ENCODE results near the gene DOCK2.
A peak's percentile ranks its signal among the peaks of the same experiment; 100 is the strongest.

Gene DOCK2

DNA sequence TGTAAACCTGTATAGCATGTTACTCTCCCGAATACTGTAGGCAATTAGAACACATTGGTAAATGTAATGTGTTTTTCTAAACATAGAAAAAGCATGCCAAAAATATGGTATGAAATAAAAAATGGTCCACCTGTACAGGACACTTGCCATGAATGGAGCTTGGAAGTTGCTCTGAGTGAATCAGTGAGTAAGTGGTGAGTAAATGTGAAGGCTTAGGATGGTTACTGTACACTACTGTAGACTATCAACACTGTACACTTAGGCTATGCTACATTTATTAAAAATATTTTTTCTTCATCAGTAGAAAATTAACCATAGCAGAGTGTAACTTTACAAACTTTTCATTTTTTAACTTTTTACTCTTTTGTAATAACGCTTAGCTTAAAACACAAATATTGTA is 301.4 kb downstream of the DOCK2 start:
- ChIA-PET POLR2A (ENCODE audit: low non-redundant PET) (no interaction called here), CTCF (interaction anchor here (0.6 to 1.4 kb wide), 3 partner anchors 42 to 288 kb away, joined by 3 to 7 read pairs (median 3); partner anchors contain the start of gene INSYN2B)
- TF ChIP-seq, protein P1, sequence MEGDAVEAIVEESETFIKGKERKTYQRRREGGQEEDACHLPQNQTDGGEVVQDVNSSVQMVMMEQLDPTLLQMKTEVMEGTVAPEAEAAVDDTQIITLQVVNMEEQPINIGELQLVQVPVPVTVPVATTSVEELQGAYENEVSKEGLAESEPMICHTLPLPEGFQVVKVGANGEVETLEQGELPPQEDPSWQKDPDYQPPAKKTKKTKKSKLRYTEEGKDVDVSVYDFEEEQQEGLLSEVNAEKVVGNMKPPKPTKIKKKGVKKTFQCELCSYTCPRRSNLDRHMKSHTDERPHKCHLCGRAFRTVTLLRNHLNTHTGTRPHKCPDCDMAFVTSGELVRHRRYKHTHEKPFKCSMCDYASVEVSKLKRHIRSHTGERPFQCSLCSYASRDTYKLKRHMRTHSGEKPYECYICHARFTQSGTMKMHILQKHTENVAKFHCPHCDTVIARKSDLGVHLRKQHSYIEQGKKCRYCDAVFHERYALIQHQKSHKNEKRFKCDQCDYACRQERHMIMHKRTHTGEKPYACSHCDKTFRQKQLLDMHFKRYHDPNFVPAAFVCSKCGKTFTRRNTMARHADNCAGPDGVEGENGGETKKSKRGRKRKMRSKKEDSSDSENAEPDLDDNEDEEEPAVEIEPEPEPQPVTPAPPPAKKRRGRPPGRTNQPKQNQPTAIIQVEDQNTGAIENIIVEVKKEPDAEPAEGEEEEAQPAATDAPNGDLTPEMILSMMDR (conservative IDR thresholded peaks at IDR 0.05; ENCODE audit: low read depth): no peak
- DNase-seq (ENCODE audit: low spot score): no peak
- no peak overlapping the region for H3K27ac ChIP-seq

DNA sequence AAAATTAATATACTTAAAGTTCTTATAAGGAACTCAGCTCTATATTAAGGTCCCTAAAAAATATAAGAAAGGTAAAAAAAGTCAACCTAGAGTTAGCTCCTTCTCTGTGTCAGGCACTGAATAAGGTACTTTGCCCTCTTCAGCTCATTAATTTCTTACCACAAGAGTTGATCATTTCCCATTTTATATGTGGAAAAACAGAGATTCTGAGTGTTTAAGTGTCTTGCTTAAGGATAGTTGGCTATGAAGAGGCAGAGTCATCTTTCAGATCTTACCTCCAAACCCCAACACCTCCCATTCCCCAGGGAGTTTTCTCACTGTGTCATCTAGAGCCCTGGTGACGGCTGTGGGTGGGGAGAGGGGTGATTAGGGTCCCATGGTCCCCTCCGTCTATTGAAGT is 302.7 kb downstream of the DOCK2 start:
- ChIA-PET CTCF (interaction anchor here (1.4 kb wide), 1 partner anchor 41 kb away, joined by 7 read pairs; the partner anchor contains the start of gene INSYN2B), POLR2A (ENCODE audit: low non-redundant PET) (no interaction called here)
- TF ChIP-seq, protein P1 (conservative IDR thresholded peaks at IDR 0.05; ENCODE audit: low read depth): no peak
- no peak for DNase-seq (ENCODE audit: low spot score)
- no peak overlapping the region for H3K27ac ChIP-seq

DNA sequence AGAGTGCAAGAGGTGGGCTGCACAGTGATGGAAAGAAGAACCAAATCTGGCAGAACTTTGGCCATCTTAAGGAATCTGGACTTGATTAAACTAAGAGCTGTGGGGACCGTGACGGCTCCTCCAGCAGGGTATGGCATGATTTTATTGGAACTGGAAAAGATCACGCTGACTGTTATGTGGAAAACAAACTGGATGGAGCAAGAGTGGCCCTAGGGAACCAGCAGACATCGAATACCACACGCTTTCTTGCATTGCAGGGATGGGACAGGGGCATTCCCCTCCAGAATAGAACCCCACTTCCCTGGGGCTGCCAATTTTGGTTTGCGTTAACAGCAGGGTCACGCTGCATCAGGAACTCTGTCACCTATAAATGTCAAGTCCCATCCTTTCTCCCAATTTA is 304.5 kb downstream of the DOCK2 start:
- no peak overlapping the region for H3K27ac ChIP-seq
- TF ChIP-seq, protein P1 (conservative IDR thresholded peaks at IDR 0.05; ENCODE audit: low read depth): no peak
- ChIA-PET POLR2A (ENCODE audit: low non-redundant PET) (no interaction called here), CTCF (no interaction called here)
- DNase-seq (ENCODE audit: low spot score): no peak

DNA sequence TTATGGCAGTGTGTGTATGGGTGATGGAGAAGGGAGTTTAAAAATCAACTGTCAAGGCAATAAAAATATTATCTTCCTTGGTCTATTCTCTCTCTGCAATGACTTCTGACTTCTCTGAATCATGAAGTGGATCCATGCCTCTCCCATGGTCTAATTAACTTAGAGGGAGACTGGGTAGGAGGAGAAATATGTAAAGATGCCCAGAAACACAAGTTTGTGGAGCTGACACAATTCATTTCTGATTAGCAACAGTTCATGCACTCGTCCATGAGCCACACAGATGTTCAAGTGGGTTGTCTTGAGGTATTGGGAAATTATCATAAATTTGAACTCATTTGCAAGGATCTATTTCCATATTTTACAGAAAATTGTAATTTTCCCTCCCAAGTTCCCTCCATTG is 305.1 kb downstream of the DOCK2 start:
- TF ChIP-seq, protein P1 (conservative IDR thresholded peaks at IDR 0.05; ENCODE audit: low read depth): no peak
- CTCF ChIA-PET: no interaction called here
- DNase-seq (ENCODE audit: low spot score): no peak
- POLR2A ChIA-PET (ENCODE audit: low non-redundant PET): no interaction called here
- H3K27ac ChIP-seq: no peak overlapping the region

DNA sequence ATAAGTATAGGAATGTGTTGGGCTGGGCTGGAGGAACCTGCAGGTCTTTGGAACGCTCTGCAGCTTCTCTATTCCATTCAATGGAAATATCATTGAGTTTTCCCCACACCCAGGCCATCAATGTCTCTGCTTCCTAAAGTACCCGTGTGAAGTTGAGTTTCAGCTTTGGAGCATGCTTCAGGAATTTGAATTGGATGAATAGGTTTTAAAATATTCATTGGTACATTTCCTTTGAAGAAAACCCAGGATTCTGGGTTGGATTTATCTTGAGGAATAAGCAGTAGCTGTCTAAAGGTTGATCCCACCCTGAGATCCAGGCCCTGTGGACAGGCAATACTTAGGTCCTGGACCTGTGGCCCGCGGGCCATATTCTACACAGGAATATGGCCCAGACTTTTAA is 306.0 kb downstream of the DOCK2 start:
- no peak overlapping the region for H3K27ac ChIP-seq
- POLR2A ChIA-PET (ENCODE audit: low non-redundant PET): interaction anchor here (0.6 kb wide), 1 partner anchor 13 kb away, joined by 5 read pairs; no protein-coding TSS in a partner anchor
- CTCF ChIA-PET: no interaction called here
- no peak for DNase-seq (ENCODE audit: low spot score)
- TF ChIP-seq, protein P1 (conservative IDR thresholded peaks at IDR 0.05; ENCODE audit: low read depth): no peak

DNA sequence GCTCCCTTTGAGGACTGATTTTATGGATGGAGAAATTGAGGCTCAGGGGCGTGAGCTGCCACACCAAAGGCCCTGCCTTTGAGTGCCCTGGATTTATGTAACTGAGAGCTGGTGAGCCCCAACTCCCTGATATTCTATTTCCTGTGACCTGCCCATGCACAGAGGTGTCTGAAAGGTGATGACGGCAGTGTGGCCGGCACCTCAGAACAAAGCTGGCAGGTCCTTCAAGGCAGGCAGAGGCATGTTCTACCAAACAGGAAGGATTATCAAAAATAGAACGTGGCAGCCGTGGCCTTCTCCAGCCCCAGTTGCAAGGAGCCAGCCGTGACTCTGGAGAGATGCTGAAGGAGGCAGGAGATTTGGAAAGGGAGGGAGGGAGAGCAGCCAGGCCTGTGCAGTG is 307.0 kb downstream of the DOCK2 start:
- no peak overlapping the region for H3K27ac ChIP-seq
- DNase-seq (ENCODE audit: low spot score): peak; percentile 70
- ChIA-PET POLR2A (ENCODE audit: low non-redundant PET) (no interaction called here), CTCF (interaction anchor here (0.7 kb wide), 1 partner anchor 26 kb away, joined by 3 read pairs; no protein-coding TSS in a partner anchor)
- TF ChIP-seq, protein P1 (conservative IDR thresholded peaks at IDR 0.05; ENCODE audit: low read depth): no peak
